K562 (cell line): ENCODE measurements around the gene GCGR.
"Not testable (repeated sequence)": the region's sequence is repeated elsewhere in the genome, so short reads cannot be mapped to it uniquely, and the experiment has no call there.

Experiments used
- CCAR2 ChIP-seq: fragments of 200-400 bp; formaldehyde crosslinking; IDR thresholded peaks from 2 replicates; pipeline ENCODE4 v1.6.1; 2017; ENCODE audit warnings: mild to moderate bottlenecking, low read depth, low read length
- CHCHD3 ChIP-seq: fragments of 250-450 bp; sonication (Bioruptor Pico); IDR thresholded peaks from 2 replicates; pipeline ENCODE4 v2.1.2; 2022; ENCODE audit warnings: mild to moderate bottlenecking
- DPF2 ChIP-seq: fragments of 450-650 bp; IDR thresholded peaks from 2 replicates; pipeline ENCODE4 v1.6.1; 2016
- KDM1A ChIP-seq, 2 experiments: fragments of 450-650 bp; IDR thresholded peaks; 2 replicates each; pipeline ENCODE4 v1.6.1; 2016; ENCODE audit warnings: mild to moderate bottlenecking in 2 of 2
- MTA1 ChIP-seq: fragments of 450-650 bp; IDR thresholded peaks from 2 replicates; pipeline ENCODE4 v1.6.1; 2017; ENCODE audit warnings: borderline replicate concordance
- TRIM24 ChIP-seq, 2 experiments: fragments of 450-650 bp; IDR thresholded peaks; 2 replicates each; pipeline ENCODE4 v1.6.1; 2016
- ZNF253 ChIP-seq: fragments of 250-450 bp; sonication (Bioruptor Pico); conservative IDR thresholded peaks from 2 replicates; pipeline ENCODE4 v1.6.1; 2021; ENCODE audit warnings: mild to moderate bottlenecking
- ZNF79 ChIP-seq: fragments of 250-450 bp; sonication (Bioruptor Pico); IDR thresholded peaks from 2 replicates; pipeline ENCODE4 v1.4.0; 2020; ENCODE audit warnings: low read depth, mild to moderate bottlenecking, moderate library complexity
- TF ChIP-seq, protein P1 (sequence below): sonication (generic); formaldehyde crosslinking; IDR thresholded peaks from 2 replicates; pipeline ENCODE4 v1.8.1; 2023; ENCODE audit warnings: missing genetic modification reagents, mild to moderate bottlenecking, borderline replicate concordance
- TF ChIP-seq, protein P2 (sequence below), 3 experiments: IDR thresholded peaks in 2 of 3; conservative IDR thresholded peaks in 1 of 3; 2 replicates each; pipeline ENCODE4 v1.5.1; 2011 to 2012; ENCODE audit warnings: low read length in 3 of 3, mild to moderate bottlenecking in 3 of 3, control low read depth in 2 of 3, improper control_type of control experiment in 1 of 3, inconsistent platforms in 1 of 3, low read depth in 1 of 3, mixed read lengths in 1 of 3, moderate library complexity in 1 of 3; ENCODE audit not compliant: insufficient read depth in 2 of 3

DNA sequence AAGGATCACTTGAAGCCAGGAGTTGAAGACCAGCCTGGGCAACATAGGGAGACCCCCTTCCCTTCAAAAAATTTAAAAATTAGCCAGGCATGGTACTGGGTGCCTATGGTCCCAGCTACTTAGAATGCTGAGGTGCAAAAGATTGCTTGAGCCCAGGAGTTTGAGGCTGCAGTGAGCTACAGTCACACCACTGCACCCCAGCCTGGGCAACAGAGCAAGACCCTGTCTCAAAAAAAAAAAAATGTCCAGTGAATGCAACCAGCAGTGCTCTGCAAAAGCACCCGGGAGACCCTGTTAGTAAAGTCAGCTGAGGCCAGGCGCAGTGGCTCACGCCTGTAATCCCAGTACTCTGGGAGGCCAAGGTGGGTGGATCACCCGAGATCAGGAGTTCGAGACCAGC, 36.1 kb downstream of the GCGR start:
- TF ChIP-seq, protein P1, sequence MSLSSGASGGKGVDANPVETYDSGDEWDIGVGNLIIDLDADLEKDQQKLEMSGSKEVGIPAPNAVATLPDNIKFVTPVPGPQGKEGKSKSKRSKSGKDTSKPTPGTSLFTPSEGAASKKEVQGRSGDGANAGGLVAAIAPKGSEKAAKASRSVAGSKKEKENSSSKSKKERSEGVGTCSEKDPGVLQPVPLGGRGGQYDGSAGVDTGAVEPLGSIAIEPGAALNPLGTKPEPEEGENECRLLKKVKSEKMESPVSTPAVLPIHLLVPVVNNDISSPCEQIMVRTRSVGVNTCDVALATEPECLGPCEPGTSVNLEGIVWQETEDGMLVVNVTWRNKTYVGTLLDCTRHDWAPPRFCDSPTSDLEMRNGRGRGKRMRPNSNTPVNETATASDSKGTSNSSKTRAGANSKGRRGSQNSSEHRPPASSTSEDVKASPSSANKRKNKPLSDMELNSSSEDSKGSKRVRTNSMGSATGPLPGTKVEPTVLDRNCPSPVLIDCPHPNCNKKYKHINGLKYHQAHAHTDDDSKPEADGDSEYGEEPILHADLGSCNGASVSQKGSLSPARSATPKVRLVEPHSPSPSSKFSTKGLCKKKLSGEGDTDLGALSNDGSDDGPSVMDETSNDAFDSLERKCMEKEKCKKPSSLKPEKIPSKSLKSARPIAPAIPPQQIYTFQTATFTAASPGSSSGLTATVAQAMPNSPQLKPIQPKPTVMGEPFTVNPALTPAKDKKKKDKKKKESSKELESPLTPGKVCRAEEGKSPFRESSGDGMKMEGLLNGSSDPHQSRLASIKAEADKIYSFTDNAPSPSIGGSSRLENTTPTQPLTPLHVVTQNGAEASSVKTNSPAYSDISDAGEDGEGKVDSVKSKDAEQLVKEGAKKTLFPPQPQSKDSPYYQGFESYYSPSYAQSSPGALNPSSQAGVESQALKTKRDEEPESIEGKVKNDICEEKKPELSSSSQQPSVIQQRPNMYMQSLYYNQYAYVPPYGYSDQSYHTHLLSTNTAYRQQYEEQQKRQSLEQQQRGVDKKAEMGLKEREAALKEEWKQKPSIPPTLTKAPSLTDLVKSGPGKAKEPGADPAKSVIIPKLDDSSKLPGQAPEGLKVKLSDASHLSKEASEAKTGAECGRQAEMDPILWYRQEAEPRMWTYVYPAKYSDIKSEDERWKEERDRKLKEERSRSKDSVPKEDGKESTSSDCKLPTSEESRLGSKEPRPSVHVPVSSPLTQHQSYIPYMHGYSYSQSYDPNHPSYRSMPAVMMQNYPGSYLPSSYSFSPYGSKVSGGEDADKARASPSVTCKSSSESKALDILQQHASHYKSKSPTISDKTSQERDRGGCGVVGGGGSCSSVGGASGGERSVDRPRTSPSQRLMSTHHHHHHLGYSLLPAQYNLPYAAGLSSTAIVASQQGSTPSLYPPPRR (CRISPR knock-in tag) = not testable (repeated sequence)
- TF ChIP-seq ZNF253 (CRISPR knock-in tag); CHCHD3 (CRISPR knock-in tag); TRIM24 (IDR thresholded peaks at IDR 0.05); KDM1A (IDR thresholded peaks at IDR 0.05); DPF2; ZNF79 (CRISPR knock-in tag); CCAR2; MTA1: not testable (repeated sequence)
- TF ChIP-seq, protein P2, sequence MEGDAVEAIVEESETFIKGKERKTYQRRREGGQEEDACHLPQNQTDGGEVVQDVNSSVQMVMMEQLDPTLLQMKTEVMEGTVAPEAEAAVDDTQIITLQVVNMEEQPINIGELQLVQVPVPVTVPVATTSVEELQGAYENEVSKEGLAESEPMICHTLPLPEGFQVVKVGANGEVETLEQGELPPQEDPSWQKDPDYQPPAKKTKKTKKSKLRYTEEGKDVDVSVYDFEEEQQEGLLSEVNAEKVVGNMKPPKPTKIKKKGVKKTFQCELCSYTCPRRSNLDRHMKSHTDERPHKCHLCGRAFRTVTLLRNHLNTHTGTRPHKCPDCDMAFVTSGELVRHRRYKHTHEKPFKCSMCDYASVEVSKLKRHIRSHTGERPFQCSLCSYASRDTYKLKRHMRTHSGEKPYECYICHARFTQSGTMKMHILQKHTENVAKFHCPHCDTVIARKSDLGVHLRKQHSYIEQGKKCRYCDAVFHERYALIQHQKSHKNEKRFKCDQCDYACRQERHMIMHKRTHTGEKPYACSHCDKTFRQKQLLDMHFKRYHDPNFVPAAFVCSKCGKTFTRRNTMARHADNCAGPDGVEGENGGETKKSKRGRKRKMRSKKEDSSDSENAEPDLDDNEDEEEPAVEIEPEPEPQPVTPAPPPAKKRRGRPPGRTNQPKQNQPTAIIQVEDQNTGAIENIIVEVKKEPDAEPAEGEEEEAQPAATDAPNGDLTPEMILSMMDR (IDR thresholded peaks at IDR 0.05 in 2 of 3, conservative IDR thresholded peaks at IDR 0.05 in 1 of 3; ENCODE audit: insufficient read depth in 2 of 3, low read depth in 1 of 3, low read length in 3 of 3) = not testable (repeated sequence)
